GM13976 (cell line): ENCODE data around the gene TRA2B.

ENCODE experiments used
- DNase-seq: peaks from one replicate; pipeline ENCODE4 v3.0.0; 2012; ENCODE audit warnings: low spot score
- in situ Hi-C: fragments of 300-500 bp; cut with MboI; formaldehyde crosslinking; loops from one replicate; pipeline ENCODE4 v1.12.0; 2022; ENCODE audit warnings: low sequenced_read_pairs, mixed read lengths, inconsistent platforms; ENCODE audit not compliant: unreplicated experiment
- TF ChIP-seq, protein P1 (sequence below): IDR thresholded peaks from 2 replicates; pipeline ENCODE4 v1.5.1; 2012; ENCODE audit warnings: borderline replicate concordance, mild to moderate bottlenecking; ENCODE audit not compliant: insufficient read depth; ENCODE audit errors: extremely low read depth, missing control alignments, control extremely low read depth

TRA2B gene

DNA sequence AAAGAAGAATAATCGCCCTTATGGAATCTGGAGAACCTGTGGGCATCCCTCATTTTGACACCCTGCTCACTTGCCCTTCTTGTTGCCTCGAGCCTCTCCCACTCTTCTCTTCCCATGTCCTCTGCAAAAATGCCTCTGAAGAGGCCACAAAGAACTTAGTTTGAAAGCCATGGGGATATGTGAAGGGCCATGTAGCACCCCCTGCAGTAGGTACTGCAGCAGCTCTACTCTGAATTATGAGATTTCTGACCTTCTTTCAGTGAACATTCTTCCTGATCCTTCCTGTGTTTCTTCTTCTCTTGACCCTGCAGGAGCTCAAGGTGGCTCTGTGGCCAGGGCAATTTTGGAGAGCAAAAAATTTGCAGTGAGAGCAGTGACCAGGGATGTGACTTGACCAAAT, 30.4 kb upstream of the TRA2B start:
- in situ Hi-C loops = no loop called here
- DNase-seq = no peak
- TF ChIP-seq, protein P1, sequence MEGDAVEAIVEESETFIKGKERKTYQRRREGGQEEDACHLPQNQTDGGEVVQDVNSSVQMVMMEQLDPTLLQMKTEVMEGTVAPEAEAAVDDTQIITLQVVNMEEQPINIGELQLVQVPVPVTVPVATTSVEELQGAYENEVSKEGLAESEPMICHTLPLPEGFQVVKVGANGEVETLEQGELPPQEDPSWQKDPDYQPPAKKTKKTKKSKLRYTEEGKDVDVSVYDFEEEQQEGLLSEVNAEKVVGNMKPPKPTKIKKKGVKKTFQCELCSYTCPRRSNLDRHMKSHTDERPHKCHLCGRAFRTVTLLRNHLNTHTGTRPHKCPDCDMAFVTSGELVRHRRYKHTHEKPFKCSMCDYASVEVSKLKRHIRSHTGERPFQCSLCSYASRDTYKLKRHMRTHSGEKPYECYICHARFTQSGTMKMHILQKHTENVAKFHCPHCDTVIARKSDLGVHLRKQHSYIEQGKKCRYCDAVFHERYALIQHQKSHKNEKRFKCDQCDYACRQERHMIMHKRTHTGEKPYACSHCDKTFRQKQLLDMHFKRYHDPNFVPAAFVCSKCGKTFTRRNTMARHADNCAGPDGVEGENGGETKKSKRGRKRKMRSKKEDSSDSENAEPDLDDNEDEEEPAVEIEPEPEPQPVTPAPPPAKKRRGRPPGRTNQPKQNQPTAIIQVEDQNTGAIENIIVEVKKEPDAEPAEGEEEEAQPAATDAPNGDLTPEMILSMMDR = no peak

DNA sequence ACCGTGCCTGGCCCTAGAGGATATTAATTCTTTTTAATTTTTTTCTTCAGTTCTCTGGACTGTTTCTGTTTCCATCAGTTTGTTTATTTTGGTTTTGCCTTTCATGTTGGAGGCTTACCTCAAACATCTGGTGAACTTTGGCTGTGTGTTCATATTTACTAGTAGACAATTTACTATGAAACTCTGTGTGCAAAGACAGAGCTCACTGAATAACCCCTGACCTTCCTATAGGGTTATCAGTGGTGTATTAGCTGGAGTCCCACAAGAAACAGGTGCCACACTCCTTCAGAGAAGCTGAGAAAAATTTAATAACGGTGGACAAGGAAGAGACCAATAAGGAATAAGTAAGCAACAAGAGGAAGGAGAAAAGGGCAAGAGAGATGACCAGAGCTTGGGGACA, 28.8 kb upstream of the TRA2B start:
- no peak for DNase-seq
- TF ChIP-seq, protein P1 = no peak
- in situ Hi-C loops = no loop called here

DNA sequence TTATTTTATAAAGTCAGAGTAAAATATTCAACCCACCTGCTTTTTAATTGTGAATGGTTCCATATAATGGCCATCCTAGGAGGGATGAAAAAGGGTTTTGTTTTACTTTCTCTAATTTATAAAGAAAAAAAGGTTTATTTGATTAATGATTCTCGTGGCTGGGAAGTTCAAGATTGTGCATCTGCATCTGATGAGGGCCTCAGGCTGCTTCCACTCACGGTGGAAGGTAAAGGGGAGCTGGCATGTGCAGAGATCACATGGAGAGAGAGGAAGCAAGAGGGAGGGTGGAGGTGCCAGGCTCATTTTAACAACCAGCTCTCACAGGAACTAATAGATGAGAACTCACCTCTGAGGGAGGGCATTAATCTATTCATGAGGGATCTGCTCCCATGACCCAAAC, 27.7 kb upstream of the TRA2B start:
- no peak for DNase-seq
- in situ Hi-C loops = no loop called here
- TF ChIP-seq, protein P1 = no peak

DNA sequence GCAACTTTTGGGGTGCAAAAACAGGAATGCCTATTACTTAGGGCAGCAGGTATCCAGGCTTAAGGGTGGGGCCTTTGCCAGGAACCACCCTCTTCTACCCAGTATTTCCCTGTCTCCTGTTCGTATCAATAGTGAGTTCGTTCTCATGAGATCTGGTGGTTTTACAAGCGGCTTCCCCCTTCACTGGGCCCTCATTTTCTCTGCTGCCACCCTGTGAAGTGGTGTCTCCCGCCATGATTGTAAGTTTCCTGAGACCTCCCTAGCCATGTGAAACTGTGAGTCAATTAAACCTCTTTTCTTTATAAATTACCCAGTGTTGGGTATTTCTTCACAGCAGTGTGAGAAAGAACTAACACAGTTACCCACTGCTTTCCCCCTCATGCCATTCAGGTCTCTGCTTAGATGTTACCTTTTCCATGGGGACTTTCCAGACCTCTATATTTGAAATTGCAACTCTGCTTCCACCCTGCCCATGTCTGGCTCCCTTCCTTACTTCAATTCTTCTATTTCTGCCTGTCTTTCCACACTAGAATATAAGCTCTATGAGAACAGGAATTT, 23.9 kb upstream of the TRA2B start:
- TF ChIP-seq, protein P1 = no peak
- no peak for DNase-seq
- in situ Hi-C loops = no loop called here

DNA sequence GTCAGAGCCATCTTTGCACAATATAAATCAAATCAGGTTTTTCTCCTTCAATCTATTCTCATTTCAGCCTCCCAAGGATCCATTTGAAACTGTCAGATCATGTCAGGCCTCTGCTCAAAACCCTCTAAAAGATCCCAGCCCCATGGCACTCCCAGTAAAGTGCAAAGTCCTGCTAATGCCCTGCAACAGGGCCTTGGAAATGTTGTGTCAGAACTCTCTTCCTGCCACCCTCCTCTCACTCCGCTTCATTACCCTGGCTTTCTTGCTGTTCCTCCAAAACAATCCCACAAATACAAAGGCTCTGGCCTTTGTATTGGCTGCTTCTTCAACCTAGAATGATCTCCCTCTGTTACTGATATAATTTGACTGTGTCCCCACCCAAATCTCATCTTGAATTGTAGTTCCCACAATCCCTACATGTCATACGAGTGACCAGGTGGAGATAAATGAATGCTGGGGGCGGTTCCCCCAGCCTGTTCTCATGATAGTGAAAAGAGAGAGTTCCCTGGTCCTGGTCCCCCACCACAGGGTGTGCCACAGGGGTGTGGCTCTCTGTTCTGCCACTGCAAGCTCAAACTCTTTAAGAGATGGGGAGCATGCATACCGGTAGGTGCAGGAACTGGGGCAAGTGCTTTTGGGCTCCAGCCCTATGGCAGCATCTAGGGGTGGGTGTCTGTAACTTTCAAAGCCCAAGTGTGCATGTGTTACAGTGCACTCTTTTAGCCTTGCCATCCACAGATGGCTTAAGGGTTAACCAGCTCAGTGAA, 22.9 kb upstream of the TRA2B start:
- in situ Hi-C loops = no loop called here
- TF ChIP-seq, protein P1 = no peak
- DNase-seq = no peak

DNA sequence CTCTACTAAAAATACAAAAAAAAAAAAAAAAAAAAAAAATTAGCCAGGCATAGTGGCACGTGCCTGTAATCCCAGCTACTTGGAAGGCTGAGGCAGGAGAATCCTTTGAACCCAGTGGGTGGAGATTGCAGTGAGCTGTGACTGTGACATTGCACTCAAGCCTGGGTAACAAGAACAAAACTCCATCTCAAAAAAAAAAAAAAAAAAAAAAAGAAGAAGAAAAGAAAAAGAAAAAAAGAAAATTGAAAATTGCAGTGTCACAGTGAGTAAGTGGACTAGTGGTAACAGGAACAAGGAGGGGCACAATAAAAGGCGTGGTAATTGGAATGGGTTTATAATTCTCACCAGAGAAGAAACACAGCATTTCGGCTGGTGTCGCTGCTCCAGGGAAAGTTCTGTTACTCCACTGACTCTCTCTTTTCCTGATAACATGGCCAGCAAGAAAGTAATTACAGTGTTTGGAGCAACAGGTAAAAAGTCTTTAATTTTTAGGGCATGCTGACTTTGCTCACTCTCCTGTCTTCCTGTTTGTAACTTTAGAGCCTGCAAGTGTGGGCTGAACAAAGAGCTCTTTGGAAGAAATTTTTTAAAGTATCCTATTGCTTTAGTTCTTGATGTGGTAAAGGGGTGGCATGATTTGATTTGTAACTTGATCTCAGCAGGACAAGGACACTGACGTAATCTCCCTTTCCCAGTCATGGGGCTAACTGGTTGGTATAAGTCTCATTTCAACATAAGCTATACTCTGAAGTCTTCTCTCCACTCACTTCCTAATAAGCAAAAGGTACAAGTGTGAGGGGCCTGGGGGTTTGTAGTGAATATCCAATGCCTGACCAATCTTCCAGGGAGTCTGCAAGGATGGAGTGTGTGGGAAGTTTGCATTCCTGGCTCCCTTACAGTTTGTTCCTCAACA, 22.1 kb upstream of the TRA2B start:
- TF ChIP-seq, protein P1 = no peak
- in situ Hi-C loops = no loop called here
- no peak for DNase-seq
